GM23338 (cell line): ENCODE data around the gene PCDHGA8. TPM values are rescaled to one million over a fixed set of nuclear protein-coding genes. Genes with fewer than 3 reads are reported as not detected.

Experiments
- ATAC-seq: fragments of 200-7000 bp; cut with Tn5 transposase; 3 replicates; pipeline ENCODE4 v1.9.1; 2020
- DNase-seq: peaks from one replicate; pipeline ENCODE4 v3.0.0-alpha.2; 2015; ENCODE audit warnings: low spot score
- H2AFZ ChIP-seq: fragments of 200-600 bp; sonication (generic); 2 replicates; pipeline ENCODE4 v1.8.0; 2016; ENCODE audit warnings: antibody characterized with exemption, mild to moderate bottlenecking, moderate library complexity
- H3F3A ChIP-seq: fragments of 200-600 bp; sonication (generic); replicated peaks from 2 replicates; pipeline ENCODE4 v1.8.0; 2017; ENCODE audit warnings: antibody characterized with exemption, mixed run types, low read depth
- H3K27ac ChIP-seq: fragments of 200-600 bp; sonication (generic); 2 replicates; pipeline ENCODE4 v1.6.1; 2016; ENCODE audit warnings: low read depth
- H3K27me3 ChIP-seq: fragments of 200-600 bp; sonication (generic); 2 replicates; pipeline ENCODE4 v1.8.0; 2016; ENCODE audit warnings: mild to moderate bottlenecking, mixed run types, moderate library complexity; ENCODE audit not compliant: insufficient read depth
- H3K36me3 ChIP-seq: fragments of 200-600 bp; sonication (generic); 2 replicates; pipeline ENCODE4 v1.8.0; 2016; ENCODE audit warnings: mild to moderate bottlenecking; ENCODE audit not compliant: insufficient read depth
- H3K4me1 ChIP-seq: fragments of 200-600 bp; sonication (generic); 2 replicates; pipeline ENCODE4 v1.8.0; 2016; ENCODE audit warnings: mild to moderate bottlenecking, moderate library complexity; ENCODE audit not compliant: insufficient read depth
- H3K4me2 ChIP-seq: fragments of 200-600 bp; sonication (generic); 2 replicates; pipeline ENCODE4 v1.7.1; 2017; ENCODE audit warnings: mixed run types
- H3K4me3 ChIP-seq: fragments of 200-600 bp; sonication (generic); 2 replicates; pipeline ENCODE4 v1.6.1; 2016; ENCODE audit warnings: mixed run types
- H3K79me2 ChIP-seq: fragments of 200-600 bp; sonication (generic); replicated peaks from 2 replicates; pipeline ENCODE4 v1.8.0; 2017; ENCODE audit warnings: mild to moderate bottlenecking; ENCODE audit not compliant: insufficient read depth
- H3K9me2 ChIP-seq: fragments of 200-600 bp; sonication (generic); 2 replicates; pipeline ENCODE4 v1.8.0; 2017; ENCODE audit not compliant: insufficient read depth
- H4K20me1 ChIP-seq: fragments of 200-600 bp; sonication (generic); replicated peaks from 2 replicates; pipeline ENCODE4 v1.8.0; 2017; ENCODE audit warnings: mild to moderate bottlenecking; ENCODE audit not compliant: insufficient read depth
- H3K27ac Mint-ChIP-seq: 2 replicates; pipeline ENCODE4 v1.8.0; 2020; ENCODE audit warnings: inconsistent platforms, mild to moderate bottlenecking, moderate library complexity, mixed read lengths
- H3K27me3 Mint-ChIP-seq: 3 replicates; pipeline ENCODE4 v1.8.0; 2022; ENCODE audit warnings: low read depth, mild to moderate bottlenecking, moderate library complexity, mixed read lengths, inconsistent platforms; ENCODE audit not compliant: insufficient read depth, poor library complexity
- H3K36me3 Mint-ChIP-seq: 3 replicates; pipeline ENCODE4 v1.8.0; 2021; ENCODE audit warnings: low read depth, mild to moderate bottlenecking, inconsistent platforms, moderate library complexity, mixed read lengths
- H3K4me1 Mint-ChIP-seq: 3 replicates; pipeline ENCODE4 v1.8.0; 2020; ENCODE audit warnings: mild to moderate bottlenecking, inconsistent platforms, mixed read lengths
- H3K4me3 Mint-ChIP-seq: 3 replicates; pipeline ENCODE4 v1.8.0; 2021; ENCODE audit warnings: moderate library complexity, mild to moderate bottlenecking, inconsistent platforms, mixed read lengths
- H3K9me3 Mint-ChIP-seq: 3 replicates; pipeline ENCODE4 v1.8.0; 2020; ENCODE audit warnings: moderate library complexity, mild to moderate bottlenecking, inconsistent platforms, mixed read lengths
- CTCF ChIP-seq, 2 experiments: fragments of 200-600 bp in 1 of 2; sonication (generic) in 1 of 2; conservative IDR thresholded peaks; 2 replicates each; pipeline versions ENCODE4 v1.5.1 to v1.6.1; 2016 to 2017; ENCODE audit warnings: antibody characterized with exemption in 2 of 2, low read depth in 2 of 2, mild to moderate bottlenecking in 2 of 2, moderate library complexity in 1 of 2
- EZH2 ChIP-seq: fragments of 200-600 bp; sonication (generic); IDR thresholded peaks from one replicate; pipeline ENCODE4 v1.8.0; 2017; ENCODE audit warnings: antibody characterized with exemption, mild to moderate bottlenecking, low read depth; ENCODE audit not compliant: unreplicated experiment
- JUNB ChIP-seq: IDR thresholded peaks from one replicate; pipeline ENCODE4 v1.6.1; 2016; ENCODE audit warnings: antibody characterized with exemption; ENCODE audit not compliant: unreplicated experiment
- NANOG ChIP-seq: IDR thresholded peaks from 2 replicates; pipeline ENCODE4 v1.6.1; 2016; ENCODE audit warnings: antibody characterized with exemption, borderline replicate concordance
- POLR2AphosphoS5 ChIP-seq: IDR thresholded peaks from 2 replicates; pipeline ENCODE4 v1.6.1; 2016; ENCODE audit warnings: antibody characterized with exemption, low read depth
- STAT1 ChIP-seq: IDR thresholded peaks from one replicate; pipeline ENCODE4 v1.6.1; 2016; ENCODE audit warnings: antibody characterized with exemption; ENCODE audit not compliant: unreplicated experiment
- ZNF114 ChIP-seq: fragments of 250-450 bp; sonication (Bioruptor Pico); IDR thresholded peaks from 2 replicates; pipeline ENCODE4 v1.5.0; 2020; ENCODE audit warnings: mild to moderate bottlenecking, moderate library complexity
- polyA plus RNA-seq: library from polyadenylated mRNA; unstranded; fragments of >200 nt; fragmentation: Nextera tagmentation; extraction: Ambion mirVana; gene quantifications from 2 replicates; pipeline ENCODE4 v1.2.1, GENCODE V29; 2016
- total RNA-seq: library from RNA; depleted of rRNA; stranded (reverse); fragments of >200 nt; shearing (Covaris generic); gene quantifications from 2 replicates; pipeline ENCODE4 v1.2.3, GENCODE V29; 2014
- TF ChIP-seq, protein P1 (sequence below): fragments of 250-450 bp; sonication (Bioruptor Pico); IDR thresholded peaks from 2 replicates; pipeline ENCODE4 v1.5.0; 2020; ENCODE audit warnings: mild to moderate bottlenecking, moderate library complexity

PCDHGA8 gene
- total and polyA plus RNA-seq, 2 experiments from 2014 or later: 1.1 to 5.3 TPM

DNA sequence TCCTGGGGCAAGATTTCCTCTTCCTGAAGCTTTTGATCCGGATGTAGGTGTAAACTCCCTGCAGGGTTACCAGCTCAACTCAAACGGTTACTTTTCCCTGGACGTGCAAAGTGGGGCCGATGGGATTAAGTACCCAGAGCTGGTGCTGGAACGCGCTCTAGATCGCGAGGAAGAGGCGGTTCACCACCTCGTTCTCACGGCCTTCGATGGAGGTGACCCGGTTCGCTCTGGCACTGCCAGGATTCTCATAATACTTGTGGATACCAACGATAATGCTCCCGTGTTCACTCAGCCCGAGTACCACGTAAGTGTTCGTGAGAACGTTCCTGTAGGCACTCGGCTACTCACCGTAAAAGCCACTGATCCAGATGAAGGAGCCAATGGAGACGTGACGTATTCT, 36.8 kb upstream of the PCDHGA8 start (continued):
- TF ChIP-seq, protein P1, sequence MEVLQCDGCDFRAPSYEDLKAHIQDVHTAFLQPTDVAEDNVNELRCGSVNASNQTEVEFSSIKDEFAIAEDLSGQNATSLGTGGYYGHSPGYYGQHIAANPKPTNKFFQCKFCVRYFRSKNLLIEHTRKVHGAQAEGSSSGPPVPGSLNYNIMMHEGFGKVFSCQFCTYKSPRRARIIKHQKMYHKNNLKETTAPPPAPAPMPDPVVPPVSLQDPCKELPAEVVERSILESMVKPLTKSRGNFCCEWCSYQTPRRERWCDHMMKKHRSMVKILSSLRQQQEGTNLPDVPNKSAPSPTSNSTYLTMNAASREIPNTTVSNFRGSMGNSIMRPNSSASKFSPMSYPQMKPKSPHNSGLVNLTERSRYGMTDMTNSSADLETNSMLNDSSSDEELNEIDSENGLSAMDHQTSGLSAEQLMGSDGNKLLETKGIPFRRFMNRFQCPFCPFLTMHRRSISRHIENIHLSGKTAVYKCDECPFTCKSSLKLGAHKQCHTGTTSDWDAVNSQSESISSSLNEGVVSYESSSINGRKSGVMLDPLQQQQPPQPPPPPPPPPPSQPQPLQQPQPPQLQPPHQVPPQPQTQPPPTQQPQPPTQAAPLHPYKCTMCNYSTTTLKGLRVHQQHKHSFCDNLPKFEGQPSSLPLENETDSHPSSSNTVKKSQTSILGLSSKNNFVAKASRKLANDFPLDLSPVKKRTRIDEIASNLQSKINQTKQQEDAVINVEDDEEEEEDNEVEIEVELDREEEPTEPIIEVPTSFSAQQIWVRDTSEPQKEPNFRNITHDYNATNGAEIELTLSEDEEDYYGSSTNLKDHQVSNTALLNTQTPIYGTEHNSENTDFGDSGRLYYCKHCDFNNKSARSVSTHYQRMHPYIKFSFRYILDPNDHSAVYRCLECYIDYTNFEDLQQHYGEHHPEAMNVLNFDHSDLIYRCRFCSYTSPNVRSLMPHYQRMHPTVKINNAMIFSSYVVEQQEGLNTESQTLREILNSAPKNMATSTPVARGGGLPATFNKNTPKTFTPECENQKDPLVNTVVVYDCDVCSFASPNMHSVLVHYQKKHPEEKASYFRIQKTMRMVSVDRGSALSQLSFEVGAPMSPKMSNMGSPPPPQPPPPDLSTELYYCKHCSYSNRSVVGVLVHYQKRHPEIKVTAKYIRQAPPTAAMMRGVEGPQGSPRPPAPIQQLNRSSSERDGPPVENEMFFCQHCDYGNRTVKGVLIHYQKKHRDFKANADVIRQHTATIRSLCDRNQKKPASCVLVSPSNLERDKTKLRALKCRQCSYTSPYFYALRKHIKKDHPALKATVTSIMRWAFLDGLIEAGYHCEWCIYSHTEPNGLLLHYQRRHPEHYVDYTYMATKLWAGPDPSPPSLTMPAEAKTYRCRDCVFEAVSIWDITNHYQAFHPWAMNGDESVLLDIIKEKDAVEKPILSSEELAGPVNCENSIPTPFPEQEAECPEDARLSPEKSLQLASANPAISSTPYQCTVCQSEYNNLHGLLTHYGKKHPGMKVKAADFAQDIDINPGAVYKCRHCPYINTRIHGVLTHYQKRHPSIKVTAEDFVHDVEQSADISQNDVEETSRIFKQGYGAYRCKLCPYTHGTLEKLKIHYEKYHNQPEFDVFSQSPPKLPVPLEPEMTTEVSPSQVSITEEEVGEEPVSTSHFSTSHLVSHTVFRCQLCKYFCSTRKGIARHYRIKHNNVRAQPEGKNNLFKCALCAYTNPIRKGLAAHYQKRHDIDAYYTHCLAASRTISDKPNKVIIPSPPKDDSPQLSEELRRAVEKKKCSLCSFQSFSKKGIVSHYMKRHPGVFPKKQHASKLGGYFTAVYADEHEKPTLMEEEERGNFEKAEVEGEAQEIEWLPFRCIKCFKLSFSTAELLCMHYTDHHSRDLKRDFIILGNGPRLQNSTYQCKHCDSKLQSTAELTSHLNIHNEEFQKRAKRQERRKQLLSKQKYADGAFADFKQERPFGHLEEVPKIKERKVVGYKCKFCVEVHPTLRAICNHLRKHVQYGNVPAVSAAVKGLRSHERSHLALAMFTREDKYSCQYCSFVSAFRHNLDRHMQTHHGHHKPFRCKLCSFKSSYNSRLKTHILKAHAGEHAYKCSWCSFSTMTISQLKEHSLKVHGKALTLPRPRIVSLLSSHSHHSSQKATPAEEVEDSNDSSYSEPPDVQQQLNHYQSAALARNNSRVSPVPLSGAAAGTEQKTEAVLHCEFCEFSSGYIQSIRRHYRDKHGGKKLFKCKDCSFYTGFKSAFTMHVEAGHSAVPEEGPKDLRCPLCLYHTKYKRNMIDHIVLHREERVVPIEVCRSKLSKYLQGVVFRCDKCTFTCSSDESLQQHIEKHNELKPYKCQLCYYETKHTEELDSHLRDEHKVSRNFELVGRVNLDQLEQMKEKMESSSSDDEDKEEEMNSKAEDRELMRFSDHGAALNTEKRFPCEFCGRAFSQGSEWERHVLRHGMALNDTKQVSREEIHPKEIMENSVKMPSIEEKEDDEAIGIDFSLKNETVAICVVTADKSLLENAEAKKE (CRISPR knock-in tag): no peak
- TF ChIP-seq POLR2AphosphoS5 (no peak), EZH2 (no peak), ZNF114 (CRISPR knock-in tag) (no peak), CTCF (conservative IDR thresholded peaks at IDR 0.05; ENCODE audit: low read depth in 2 of 2) (no peak), STAT1 (no peak)

DNA sequence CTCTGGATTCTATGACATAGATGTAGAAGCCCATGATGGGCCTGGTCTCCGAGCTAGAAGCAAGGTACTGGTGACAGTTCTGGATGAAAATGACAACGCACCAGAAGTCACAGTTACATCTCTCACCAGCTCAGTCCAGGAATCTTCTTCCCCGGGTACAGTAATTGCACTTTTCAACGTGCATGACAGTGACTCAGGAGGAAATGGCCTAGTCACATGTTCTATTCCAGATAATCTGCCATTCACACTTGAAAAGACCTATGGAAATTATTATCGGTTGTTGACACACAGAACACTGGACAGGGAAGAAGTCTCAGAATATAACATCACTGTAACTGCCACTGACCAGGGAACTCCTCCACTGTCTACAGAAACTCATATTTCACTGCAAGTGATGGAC, 36.3 kb upstream of the PCDHGA8 start:
- Mint-ChIP-seq H3K27me3 (peaks cover 9% of the 10 kb centered on the region), H3K4me1 (peaks cover 5% of the 10 kb centered on the region), H3K36me3 (peaks cover 61% of the 10 kb centered on the region), H3K9me3 (peaks cover 62% of the 10 kb centered on the region), H3K4me3 (no peak overlapping the region), H3K27ac (no peak overlapping the region)
- no peaks in the 10 kb centered on the region for H3K9me2 ChIP-seq
- no peaks in the 10 kb centered on the region for H3K27me3 ChIP-seq
- H3F3A ChIP-seq: 0 out of 2 replicates have a peak, but pooled peaks cover 3% of the 10 kb centered on the region
- ATAC-seq (no peak), DNase-seq (no peak)
- no peak overlapping the region for H3K4me3 ChIP-seq
- no peaks in the 10 kb centered on the region for H3K79me2 ChIP-seq
- no peak overlapping the region for H3K27ac ChIP-seq
- no peaks in the 10 kb centered on the region for H3K4me1 ChIP-seq
- no peaks in the 10 kb centered on the region for H4K20me1 ChIP-seq
- H3K4me2 ChIP-seq: no peak overlapping the region
- no peaks in the 10 kb centered on the region for H3K36me3 ChIP-seq
- no peak overlapping the region for H2AFZ ChIP-seq
- TF ChIP-seq JUNB: no peak
- TF ChIP-seq EZH2: no peak
- TF ChIP-seq, protein P1 (CRISPR knock-in tag): no peak
- TF ChIP-seq NANOG: no peak
- no peak for TF ChIP-seq ZNF114 (CRISPR knock-in tag)
